Measurements from ENCODE around the gene SRA1.

The SRA1 gene

GRCh38 chr5:140565024-140565779 lies 7.9 kb upstream of the SRA1 start:
- 6 to 7% methylated on average over 13 of the region's 13 CpGs for WGBS, 2 experiments
- Histone ChIP-seq H3K4me3 (ENCODE audit: insufficient read depth, low read depth, low read length) (peak overlapping the region; percentile 89), H3K4me1 (ENCODE audit: control insufficient read depth, insufficient read depth, low read length) (peaks cover 13% of the 10 kb centered on the region), H3K27ac (ENCODE audit: insufficient read depth, low read depth, low read length, poor library complexity, severe bottlenecking) (no peak overlapping the region), H3K36me3 (ENCODE audit: control insufficient read depth, insufficient read depth, low read length) (peaks cover 15% of the 10 kb centered on the region), H3K27me3 (ENCODE audit: control insufficient read depth, insufficient read depth, low read length, poor library complexity, severe bottlenecking) (no peaks in the 10 kb centered on the region), H3K9me3 (ENCODE audit: control insufficient read depth, low read length) (no peaks in the 10 kb centered on the region)

DNA sequence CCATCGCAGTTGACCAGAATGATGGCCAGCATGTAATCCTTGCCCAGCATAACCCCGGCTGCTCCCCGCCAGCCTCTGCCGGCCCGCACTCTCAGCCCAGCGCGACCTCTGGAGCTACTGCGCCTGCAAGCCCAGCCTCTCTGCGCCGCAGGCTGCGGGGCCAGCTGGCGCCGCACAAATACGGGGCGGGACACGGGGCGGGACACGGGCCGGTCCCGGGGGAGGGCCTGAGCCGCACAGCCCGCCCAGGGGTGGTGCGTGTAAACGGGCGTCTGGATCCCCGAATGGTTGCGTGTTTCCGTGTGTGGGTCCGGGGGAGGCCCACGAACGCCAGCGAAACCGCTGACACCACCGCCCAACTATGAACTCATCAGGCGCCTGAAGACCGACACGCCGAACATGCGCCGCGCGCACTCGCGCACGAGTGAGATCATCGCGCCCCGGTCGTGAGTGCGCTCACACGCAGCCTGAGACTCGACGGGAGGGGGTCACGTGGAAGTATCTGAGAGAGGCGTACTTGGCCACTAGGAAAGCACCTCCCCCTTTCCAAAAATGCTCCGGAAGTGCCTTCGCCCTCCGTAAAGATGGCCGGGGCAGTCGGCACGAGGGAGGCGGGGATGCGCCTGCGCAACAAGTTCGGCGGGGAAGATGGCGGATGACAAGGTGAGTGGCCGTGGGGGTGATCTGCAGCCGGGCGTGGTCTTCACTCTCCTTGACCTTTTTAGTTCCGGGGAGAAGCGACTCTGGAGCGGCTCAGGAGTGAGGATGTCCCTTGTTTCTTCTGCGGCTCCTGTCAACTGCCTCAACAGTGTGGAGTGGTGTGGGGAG lies 7.1 kb upstream of the SRA1 start, which contains the start of the genes APBB3 and SLC35A4:
APBB3 (minus strand) TSS at position 403 of the 828 bp plus-strand sequence; CDS start at position 50, 353 bp downstream.
SLC35A4 (plus strand) TSS at position 633 of the 828 bp plus-strand sequence. CDS start 2,342 bp downstream, outside the sequence.
- H3K27ac ChIP-seq (ENCODE audit: insufficient read depth, low read depth, low read length, poor library complexity, severe bottlenecking): peak within 1 kb of the TSS; percentile 71
- peak within 1 kb of the TSS; percentile 89 for H3K4me3 ChIP-seq (ENCODE audit: insufficient read depth, low read depth, low read length)
- peaks cover 15% of the 10 kb centered on the region for H3K36me3 ChIP-seq (ENCODE audit: control insufficient read depth, insufficient read depth, low read length)
- peaks cover 13% of the 10 kb centered on the region for H3K4me1 ChIP-seq (ENCODE audit: control insufficient read depth, insufficient read depth, low read length)
- 0% methylated on average over 74 of the region's 74 CpGs for WGBS, 2 experiments
- no peaks in the 10 kb centered on the region for H3K9me3 ChIP-seq (ENCODE audit: control insufficient read depth, low read length)
- no peaks in the 10 kb centered on the region for H3K27me3 ChIP-seq (ENCODE audit: control insufficient read depth, insufficient read depth, low read length, poor library complexity, severe bottlenecking)

GRCh38 chr5:140563596-140563995 lies 6.3 kb upstream of the SRA1 start:
- Histone ChIP-seq H3K27ac (ENCODE audit: insufficient read depth, low read depth, low read length, poor library complexity, severe bottlenecking) (no peak overlapping the region), H3K9me3 (ENCODE audit: control insufficient read depth, low read length) (no peaks in the 10 kb centered on the region)

GRCh38 chr5:140561753-140562523 lies 4.7 kb upstream of the SRA1 start:
- Histone ChIP-seq H3K4me3 (ENCODE audit: insufficient read depth, low read depth, low read length) (no peak overlapping the region), H3K27ac (ENCODE audit: insufficient read depth, low read depth, low read length, poor library complexity, severe bottlenecking) (no peak overlapping the region), H3K9me3 (ENCODE audit: control insufficient read depth, low read length) (no peaks in the 10 kb centered on the region), H3K36me3 (ENCODE audit: control insufficient read depth, insufficient read depth, low read length) (peaks cover 1% of the 10 kb centered on the region), H3K4me1 (ENCODE audit: control insufficient read depth, insufficient read depth, low read length) (peaks cover 17% of the 10 kb centered on the region), H3K27me3 (ENCODE audit: control insufficient read depth, insufficient read depth, low read length, poor library complexity, severe bottlenecking) (no peaks in the 10 kb centered on the region)
- 93 to 94% methylated on average over 10 of the region's 10 CpGs for WGBS, 2 experiments

More at GRCh38 chr5:140563596-140563995, 6.3 kb upstream of the SRA1 start:
- H3K36me3 ChIP-seq (ENCODE audit: control insufficient read depth, insufficient read depth, low read length): peaks cover 15% of the 10 kb centered on the region
- H3K4me1 ChIP-seq (ENCODE audit: control insufficient read depth, insufficient read depth, low read length): peaks cover 13% of the 10 kb centered on the region
- H3K27me3 ChIP-seq (ENCODE audit: control insufficient read depth, insufficient read depth, low read length, poor library complexity, severe bottlenecking): no peaks in the 10 kb centered on the region
- 84 to 86% methylated on average over 7 to 8 of the region's 8 CpGs for WGBS, 2 experiments
- H3K4me3 ChIP-seq (ENCODE audit: insufficient read depth, low read depth, low read length): peak overlapping the region; percentile 89

DNA sequence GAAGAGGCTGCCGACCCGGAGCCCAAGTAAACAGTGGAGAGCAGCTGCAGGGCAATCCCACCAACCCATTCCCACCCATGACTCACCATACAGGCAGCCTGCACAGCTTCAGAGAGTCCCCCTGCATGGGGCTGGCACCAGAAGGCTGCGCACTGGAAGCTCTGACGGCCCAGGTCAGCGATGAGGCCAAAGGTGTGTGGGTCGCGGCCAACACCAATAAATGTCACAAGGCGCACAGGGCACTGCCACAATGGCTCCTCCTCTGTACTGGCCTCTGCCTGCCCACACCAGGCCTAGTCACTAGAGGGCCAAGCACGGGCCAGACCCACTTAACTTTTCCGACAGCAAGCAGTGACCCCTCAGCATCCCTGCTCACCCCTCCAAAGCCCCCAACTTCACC lies 3.0 kb upstream of the SRA1 start:
- Histone ChIP-seq H3K9me3 (ENCODE audit: control insufficient read depth, low read length) (no peaks in the 10 kb centered on the region), H3K4me1 (ENCODE audit: control insufficient read depth, insufficient read depth, low read length) (peaks cover 22% of the 10 kb centered on the region), H3K27ac (ENCODE audit: insufficient read depth, low read depth, low read length, poor library complexity, severe bottlenecking) (no peak overlapping the region), H3K36me3 (ENCODE audit: control insufficient read depth, insufficient read depth, low read length) (no peaks in the 10 kb centered on the region), H3K27me3 (ENCODE audit: control insufficient read depth, insufficient read depth, low read length, poor library complexity, severe bottlenecking) (no peaks in the 10 kb centered on the region), H3K4me3 (ENCODE audit: insufficient read depth, low read depth, low read length) (no peak overlapping the region)
- WGBS, 2 experiments: 91 to 95% methylated on average over 10 of the region's 10 CpGs

DNA sequence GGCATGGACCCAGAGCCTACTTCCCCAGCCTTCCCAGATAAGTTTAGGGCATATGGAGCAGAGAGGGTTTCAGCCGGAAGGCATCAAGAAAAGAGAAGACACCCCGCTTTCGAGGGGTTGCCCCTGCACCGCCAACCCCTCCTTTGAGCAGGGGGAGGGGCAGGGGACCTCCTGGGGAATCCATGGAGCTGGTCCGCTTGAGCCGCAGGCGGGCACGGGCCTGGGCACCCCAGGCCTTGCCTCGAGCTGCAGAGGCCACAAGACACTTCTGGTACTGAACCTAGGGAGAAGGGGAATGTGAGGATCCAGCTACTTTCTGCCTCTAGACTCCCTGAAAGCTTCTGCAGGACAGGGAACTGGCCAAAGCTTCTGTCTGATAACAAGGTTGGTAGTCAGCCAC lies 1.3 kb upstream of the SRA1 start:
- WGBS, 2 experiments: 93 to 97% methylated on average over 9 of the region's 9 CpGs
- no peaks in the 10 kb centered on the region for H3K9me3 ChIP-seq (ENCODE audit: control insufficient read depth, low read length)
- H3K4me3 ChIP-seq (ENCODE audit: insufficient read depth, low read depth, low read length): no peak overlapping the region
- no peaks in the 10 kb centered on the region for H3K36me3 ChIP-seq (ENCODE audit: control insufficient read depth, insufficient read depth, low read length)
- no peak overlapping the region for H3K27ac ChIP-seq (ENCODE audit: insufficient read depth, low read depth, low read length, poor library complexity, severe bottlenecking)
- H3K4me1 ChIP-seq (ENCODE audit: control insufficient read depth, insufficient read depth, low read length): peaks cover 22% of the 10 kb centered on the region
- H3K27me3 ChIP-seq (ENCODE audit: control insufficient read depth, insufficient read depth, low read length, poor library complexity, severe bottlenecking): no peaks in the 10 kb centered on the region

DNA sequence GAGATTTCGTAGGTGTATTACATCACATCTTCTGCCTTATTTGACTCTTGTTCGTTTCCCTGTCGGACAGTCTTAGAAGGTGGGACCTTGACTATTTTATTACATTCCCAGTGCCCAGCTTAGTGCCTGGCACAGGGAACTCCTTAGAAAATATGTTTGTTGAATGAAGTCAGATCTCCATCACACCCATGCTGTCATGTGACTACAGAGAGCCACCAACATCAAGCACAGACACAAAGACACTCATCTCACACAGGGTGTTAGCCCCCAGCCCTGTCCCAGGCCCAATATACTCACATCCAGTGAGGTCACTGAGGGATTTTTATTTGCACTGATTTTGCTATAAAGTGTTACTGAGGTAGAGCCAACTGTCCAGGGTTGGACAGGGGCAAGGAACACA lies 692 bp upstream of the SRA1 start:
- Histone ChIP-seq H3K4me1 (ENCODE audit: control insufficient read depth, insufficient read depth, low read length) (peaks cover 18% of the 10 kb centered on the region), H3K27me3 (ENCODE audit: control insufficient read depth, insufficient read depth, low read length, poor library complexity, severe bottlenecking) (no peaks in the 10 kb centered on the region), H3K36me3 (ENCODE audit: control insufficient read depth, insufficient read depth, low read length) (no peaks in the 10 kb centered on the region), H3K9me3 (ENCODE audit: control insufficient read depth, low read length) (no peaks in the 10 kb centered on the region), H3K27ac (ENCODE audit: insufficient read depth, low read depth, low read length, poor library complexity, severe bottlenecking) (peak overlapping the region; percentile 91), H3K4me3 (ENCODE audit: insufficient read depth, low read depth, low read length) (peak overlapping the region; percentile 96)
- WGBS, 2 experiments: 91 to 98% methylated on average over 3 of the region's 3 CpGs

GRCh38 chr5:140556438-140556837 lies 835 bp downstream of the SRA1 start:
- H3K27ac ChIP-seq (ENCODE audit: insufficient read depth, low read depth, low read length, poor library complexity, severe bottlenecking): no peak overlapping the region
- H3K27me3 ChIP-seq (ENCODE audit: control insufficient read depth, insufficient read depth, low read length, poor library complexity, severe bottlenecking): no peaks in the 10 kb centered on the region
- 7 to 18% methylated on average over 5 to 6 of the region's 6 CpGs for WGBS, 2 experiments
- no peaks in the 10 kb centered on the region for H3K9me3 ChIP-seq (ENCODE audit: control insufficient read depth, low read length)
- H3K36me3 ChIP-seq (ENCODE audit: control insufficient read depth, insufficient read depth, low read length): no peaks in the 10 kb centered on the region
- H3K4me3 ChIP-seq (ENCODE audit: insufficient read depth, low read depth, low read length): peak overlapping the region; percentile 96
- H3K4me1 ChIP-seq (ENCODE audit: control insufficient read depth, insufficient read depth, low read length): peaks cover 18% of the 10 kb centered on the region

DNA sequence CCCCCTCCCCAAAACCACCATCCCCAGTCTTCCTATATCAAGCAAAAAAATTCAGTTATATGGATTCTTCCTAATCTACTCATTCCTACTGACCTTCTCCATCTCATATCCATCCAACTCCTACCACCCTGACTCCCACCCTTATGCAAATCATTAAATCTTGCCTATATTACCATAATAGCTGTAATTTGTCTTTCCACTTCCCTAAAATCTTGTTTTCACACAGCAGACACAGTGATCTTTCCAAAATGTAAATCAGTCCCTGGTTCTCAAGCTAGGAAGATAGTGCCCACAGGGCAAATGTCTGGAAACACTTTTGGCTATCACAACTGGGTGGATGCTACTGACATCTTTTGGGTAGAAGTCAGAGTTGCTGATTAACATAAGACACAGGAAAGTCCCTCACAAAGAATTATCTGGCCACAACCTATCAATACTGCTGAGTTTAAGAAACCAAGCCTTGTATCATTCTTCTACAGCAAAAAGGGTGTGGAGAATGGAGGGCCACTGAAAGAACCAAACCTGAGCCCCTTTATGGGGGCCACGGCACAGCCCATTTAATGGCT lies 1.4 kb downstream of the SRA1 start:
- 89 to 91% methylated on average over 1 of the region's 1 CpG for WGBS, 2 experiments
- peak overlapping the region; percentile 96 for H3K4me3 ChIP-seq (ENCODE audit: insufficient read depth, low read depth, low read length)
- H3K27ac ChIP-seq (ENCODE audit: insufficient read depth, low read depth, low read length, poor library complexity, severe bottlenecking): no peak overlapping the region
- no peaks in the 10 kb centered on the region for H3K27me3 ChIP-seq (ENCODE audit: control insufficient read depth, insufficient read depth, low read length, poor library complexity, severe bottlenecking)
- no peaks in the 10 kb centered on the region for H3K9me3 ChIP-seq (ENCODE audit: control insufficient read depth, low read length)
- H3K36me3 ChIP-seq (ENCODE audit: control insufficient read depth, insufficient read depth, low read length): peaks cover 2% of the 10 kb centered on the region
- H3K4me1 ChIP-seq (ENCODE audit: control insufficient read depth, insufficient read depth, low read length): peaks cover 18% of the 10 kb centered on the region
